IMR-90 (cell line): ENCODE data around the gene DCST2. TPM values are rescaled to one million over a fixed set of nuclear protein-coding genes. Genes with fewer than 3 reads are reported as not detected.

Experiments
- ATAC-seq: fragments of 200-7000 bp; cut with Tn5 transposase; 2 replicates; pipeline ENCODE4 v1.9.1; 2020; ENCODE audit warnings: low read depth, mild to moderate bottlenecking, moderate library complexity
- BruUV-seq: library from RNA; stranded (reverse); fragments of 400-500 nt; replicated peaks from 2 replicates; lab custom pipeline; 2021; lab: Mats Ljungman, UMichigan
- CTCF ChIA-PET: fragments of 300-600 bp; formaldehyde crosslinking; extraction: SDS; loops from one replicate; lab custom pipeline; 2021; ENCODE audit warnings: antibody characterized with exemption; lab: Yijun Ruan, JAX
- POLR2A ChIA-PET: fragments of 300-600 bp; sonication (Branson Sonifier 250); formaldehyde crosslinking; loops from one replicate; lab custom pipeline; 2022; ENCODE audit warnings: antibody characterized with exemption; ENCODE audit not compliant: unreplicated experiment; lab: Charles Lee
- DNase-seq: peaks from one replicate; pipeline ENCODE4 v3.0.0; 2013
- H2AFZ ChIP-seq: replicated peaks from 2 replicates; pipeline ENCODE3; 2013; ENCODE audit warnings: low read length, mild to moderate bottlenecking; ENCODE audit not compliant: poor library complexity
- H2AK5ac ChIP-seq: 2 replicates; pipeline ENCODE4 v1.6.1; 2013; ENCODE audit warnings: low read depth, low read length, inconsistent platforms
- H2AK9ac ChIP-seq: replicated peaks from 2 replicates; pipeline ENCODE3; 2013; ENCODE audit warnings: mild to moderate bottlenecking, low read depth, low read length, moderate library complexity; ENCODE audit not compliant: poor library complexity
- H2BK120ac ChIP-seq: 2 replicates; pipeline ENCODE4 v1.6.1; 2013; ENCODE audit warnings: low read depth, low read length, inconsistent platforms
- H2BK15ac ChIP-seq: 3 replicates; pipeline ENCODE4 v1.6.1; 2013; ENCODE audit warnings: low read depth, low read length, inconsistent platforms
- H2BK20ac ChIP-seq: 2 replicates; pipeline ENCODE4 v1.6.1; 2013; ENCODE audit warnings: low read depth, mild to moderate bottlenecking, inconsistent platforms, low read length, moderate library complexity
- H2BK5ac ChIP-seq: 2 replicates; pipeline ENCODE4 v1.6.1; 2013; ENCODE audit warnings: mild to moderate bottlenecking, low read depth, low read length, inconsistent platforms; ENCODE audit not compliant: poor library complexity, severe bottlenecking
- H3K14ac ChIP-seq: replicated peaks from 2 replicates; pipeline ENCODE4 v1.6.1; 2013; ENCODE audit warnings: low read depth, low read length, inconsistent platforms
- H3K18ac ChIP-seq: 2 replicates; pipeline ENCODE4 v1.6.1; 2013; ENCODE audit warnings: low read depth, low read length, control low read depth
- H3K23ac ChIP-seq: 2 replicates; pipeline ENCODE4 v1.6.1; 2013; ENCODE audit warnings: low read depth, low read length, inconsistent platforms
- H3K27ac ChIP-seq: 2 replicates; pipeline ENCODE4 v1.5.1; 2013; ENCODE audit warnings: mild to moderate bottlenecking, control low read depth, low read length; ENCODE audit not compliant: insufficient read depth
- H3K27me3 ChIP-seq: 2 replicates; pipeline ENCODE4 v1.6.1; 2013; ENCODE audit warnings: low read length; ENCODE audit not compliant: control insufficient read depth, insufficient read depth
- H3K36me3 ChIP-seq: 2 replicates; pipeline ENCODE4 v1.6.1; 2013; ENCODE audit warnings: low read length, mixed read lengths; ENCODE audit not compliant: control insufficient read depth, insufficient read depth
- H3K4ac ChIP-seq: 2 replicates; pipeline ENCODE4 v1.6.1; 2013; ENCODE audit warnings: low read depth, low read length, inconsistent platforms
- H3K4me1 ChIP-seq: 2 replicates; pipeline ENCODE4 v1.6.1; 2013; ENCODE audit warnings: low read length, mixed read lengths; ENCODE audit not compliant: control insufficient read depth, insufficient read depth
- H3K4me2 ChIP-seq: 2 replicates; pipeline ENCODE4 v1.6.1; 2013; ENCODE audit warnings: low read depth, mild to moderate bottlenecking, control low read depth, low read length, moderate library complexity
- H3K4me3 ChIP-seq: 2 replicates; pipeline ENCODE4 v1.5.1; 2013; ENCODE audit warnings: low read depth, mild to moderate bottlenecking, control low read depth, low read length, moderate library complexity; ENCODE audit not compliant: insufficient read depth
- H3K56ac ChIP-seq: 2 replicates; pipeline ENCODE4 v1.6.1; 2013; ENCODE audit warnings: low read length, inconsistent platforms; ENCODE audit not compliant: insufficient read depth; ENCODE audit errors: extremely low read depth
- H3K79me1 ChIP-seq, 2 experiments: 2 replicates each; pipeline ENCODE4 v1.6.1; 2013; ENCODE audit warnings: low read length in 2 of 2, inconsistent platforms in 1 of 2, low read depth in 1 of 2
- H3K9ac ChIP-seq: 2 replicates; pipeline ENCODE4 v1.6.1; 2013; ENCODE audit warnings: low read depth, low read length, control low read depth
- H3K9me1 ChIP-seq: 2 replicates; pipeline ENCODE4 v1.6.1; 2013; ENCODE audit warnings: low read length, inconsistent platforms; ENCODE audit not compliant: insufficient read depth
- H3K9me3 ChIP-seq: 2 replicates; pipeline ENCODE4 v1.6.1; 2013; ENCODE audit warnings: low read length; ENCODE audit not compliant: control insufficient read depth, insufficient read depth
- H4K20me1 ChIP-seq: 2 replicates; pipeline ENCODE4 v1.6.1; 2013; ENCODE audit warnings: low read length, inconsistent platforms; ENCODE audit not compliant: insufficient read depth
- H4K5ac ChIP-seq: 2 replicates; pipeline ENCODE4 v1.6.1; 2013; ENCODE audit warnings: mild to moderate bottlenecking, low read depth, low read length, control low read depth
- H4K8ac ChIP-seq, 2 experiments: 2 replicates each; pipeline ENCODE4 v1.6.1; 2013; ENCODE audit warnings: low read depth in 2 of 2, low read length in 2 of 2, control low read depth in 1 of 2, inconsistent platforms in 1 of 2
- H4K91ac ChIP-seq: 2 replicates; pipeline ENCODE4 v1.6.1; 2013; ENCODE audit warnings: low read depth, low read length, inconsistent platforms; ENCODE audit not compliant: insufficient read depth
- CHD1 ChIP-seq: IDR thresholded peaks from 2 replicates; pipeline ENCODE4 v1.6.1; 2012; ENCODE audit warnings: low read depth, low read length, improper control_type of control experiment
- FOS ChIP-seq: fragments of 150-350 bp; IDR thresholded peaks from 2 replicates; pipeline ENCODE4 v1.6.1; 2016; ENCODE audit warnings: low read depth, low read length
- MAFK ChIP-seq: IDR thresholded peaks from 2 replicates; pipeline ENCODE4 v1.6.1; 2012; ENCODE audit warnings: low read depth, low read length, improper control_type of control experiment
- RCOR1 ChIP-seq: IDR thresholded peaks from 2 replicates; pipeline ENCODE4 v1.6.1; 2012; ENCODE audit warnings: mild to moderate bottlenecking, low read length, improper control_type of control experiment; ENCODE audit not compliant: insufficient replicate concordance
- WGBS, 2 experiments: methylation state at CpG; one replicate each; pipeline versions ENCODE4 v1.1.5 to v1.1.7; 2013; ENCODE audit warnings: missing lambda C conversion rate in 2 of 2; ENCODE audit not compliant: insufficient read length in 1 of 2; ENCODE audit errors: extremely low coverage in 2 of 2; 5-methylcytosine and 5-hydroxymethylcytosine counted together
- dilution Hi-C: fragments of 300-500 bp; cut with HindIII; formaldehyde crosslinking; loops from one replicate; pipeline ENCODE4 v1.14.3; 2018; ENCODE audit warnings: low sequenced_read_pairs; ENCODE audit not compliant: unreplicated experiment
- in situ Hi-C: fragments of 300-500 bp; cut with MboI; formaldehyde crosslinking; loops from 3 replicates; pipeline ENCODE4 v1.14.3; 2019; ENCODE audit warnings: low sequenced_read_pairs, inconsistent platforms, mixed read lengths
- intact Hi-C: fragments of 100-400 bp; cut with micrococcal nuclease; formaldehyde crosslinking; loops from 2 replicates; pipeline ENCODE4 v1.10.0; 2022
- polyA plus RNA-seq, 3 experiments: library from polyadenylated mRNA; depleted of rRNA; stranded (reverse); fragments of >200 nt; gene quantifications; 2 replicates each; pipeline ENCODE4 v1.2.3, GENCODE V29; 2012; ENCODE audit warnings: low replicate concordance in 1 of 3
- total RNA-seq: library from RNA; depleted of rRNA; stranded (reverse); fragments of >200 nt; gene quantifications from 2 replicates; pipeline ENCODE4 v1.2.3, GENCODE V29; 2012

DCST2 gene
- total and polyA plus RNA-seq, 2 of the 4 experiments (the other 2 are of a cell fraction) = 0.14 TPM; not detected in 1

DNA sequence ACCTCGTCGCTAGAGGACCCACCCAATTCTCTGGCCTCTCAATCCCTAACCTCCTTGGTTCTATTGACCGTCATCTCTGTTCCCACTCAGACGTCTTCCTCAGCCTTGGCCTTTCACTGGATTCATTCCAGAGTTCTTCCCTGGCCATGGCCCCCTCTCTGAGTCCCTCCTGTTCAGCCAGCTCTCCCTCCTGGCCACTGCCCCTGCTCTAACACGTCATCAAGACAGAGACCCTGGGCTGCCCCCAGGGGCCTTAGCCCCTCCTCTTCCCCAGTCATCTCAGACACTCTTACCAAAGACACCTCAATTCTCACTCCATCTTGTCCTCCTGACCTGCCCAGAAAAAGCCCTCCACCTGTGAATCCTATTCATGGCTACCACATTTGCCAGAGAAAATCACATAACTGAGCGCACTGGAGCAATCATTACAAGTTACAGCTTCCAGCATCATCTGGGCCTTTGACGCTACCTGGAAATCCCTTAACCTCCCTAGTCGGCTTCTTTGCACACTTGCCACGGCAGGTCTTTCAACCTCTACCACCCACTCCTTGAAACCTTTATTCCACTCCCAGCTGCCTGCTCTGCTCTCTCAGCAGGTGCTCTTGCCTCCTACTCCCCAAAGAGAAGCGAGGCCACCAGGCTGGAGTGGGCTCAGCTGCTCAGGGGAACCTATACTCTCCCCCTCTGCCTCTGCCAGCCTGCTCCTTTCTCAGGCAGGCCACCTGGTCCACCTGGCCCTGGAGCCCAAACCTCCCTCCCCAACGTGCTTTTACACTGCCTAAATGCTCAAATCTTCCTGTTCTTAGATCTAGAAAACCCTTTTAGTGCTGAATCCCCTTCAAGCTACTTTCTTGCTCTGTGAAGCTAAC, 14.0 kb downstream of the DCST2 start (continued):
- TF ChIP-seq FOS = no peak
- TF ChIP-seq RCOR1 = no peak

- Histone ChIP-seq H2BK5ac (no peak overlapping the region), H2AK5ac (peak overlapping the region; percentile 51; the same call in 1 of the 2 replicates), H2AFZ (no peak overlapping the region), H3K27me3 (peaks cover 2% of the 10 kb centered on the region; the same call in 1 of the 2 replicates), H3K4me3 (no peak overlapping the region), H4K5ac (no peak overlapping the region), H3K4me2 (no peak overlapping the region), H2BK15ac (peak overlapping the region; percentile 37; the same call in 1 of the 3 replicates), H3K9ac (no peak overlapping the region), H3K4ac (no peak overlapping the region), H2BK120ac (no peak overlapping the region), H3K79me1 (peaks cover 0 to 5% of the 10 kb centered on the region in 2 experiments; a peak in 1 of 4 replicates), H4K8ac (no peak overlapping the region), H2BK20ac (no peak overlapping the region), H2AK9ac (peak overlapping the region; percentile 55), H3K56ac (no peak overlapping the region), H4K20me1 (no peaks in the 10 kb centered on the region; the same call in 1 of the 2 replicates), H3K14ac (no peak overlapping the region), H3K36me3 (peaks cover 21% of the 10 kb centered on the region), H3K23ac (no peak overlapping the region), H3K4me1 (peaks cover 6% of the 10 kb centered on the region; the same call in 1 of the 2 replicates), H3K9me1 (peaks cover 2% of the 10 kb centered on the region; the same call in 1 of the 2 replicates), H3K9me3 (no peaks in the 10 kb centered on the region), H3K18ac (no peak overlapping the region), H3K27ac (no peak overlapping the region), H4K91ac (no peak overlapping the region)
- ATAC-seq = no peak
- TF ChIP-seq CHD1 (no peak), MAFK (0 out of 2 replicates have a peak, but pooled peaks have one; percentile 45)
- in situ Hi-C loops (no loop called here), dilution Hi-C loops (no loop called here), intact Hi-C loops (no loop called here)
- 64% methylated on average over 3 of the region's 8 CpGs; no CpG with 5 or more reads in 1 of the 2 experiments for WGBS, 2 experiments
- ChIA-PET POLR2A (no interaction called here), CTCF (interaction anchor here (0.6 to 1.1 kb wide), 2 partner anchors 16 to 20 kb away, joined by 3 read pairs; no protein-coding TSS in a partner anchor)
- no TSS peak for BruUV-seq
- DNase-seq = no peak
These were observed 14.8 kb downstream of the DCST2 start for GRCh38 chr1:155018617-155019348.
